Uterus (tissue), 4 donors: ENCODE measurements around the gene SLC44A1. TPM values are rescaled to one million over a fixed set of nuclear protein-coding genes. Genes with fewer than 3 reads are reported as not detected.

Source experiments
- DNase-seq, 2 donors: peaks; one replicate each; pipeline ENCODE4 v3.0.0-alpha.2; 2019 to 2020
- H3K27ac ChIP-seq, 2 donors: fragments of 200-600 bp; sonication (generic); 1 replicate in 1 of 2; 2 replicates in 1 of 2; pipeline ENCODE4 v1.5.1; 2016 to 2018
- H3K27me3 ChIP-seq, 2 donors: fragments of 200-600 bp; sonication (generic); one replicate each; pipeline ENCODE4 v1.5.1; 2018 to 2019; ENCODE audit warnings: control low read depth in 1 of 2
- H3K36me3 ChIP-seq, 2 donors: fragments of 200-600 bp; sonication (generic); one replicate each; pipeline ENCODE4 v1.5.1; 2019; ENCODE audit warnings: control low read depth in 1 of 2
- H3K4me1 ChIP-seq, 2 donors: fragments of 200-600 bp; sonication (generic); one replicate each; pipeline ENCODE4 v1.5.1; 2018 to 2019; ENCODE audit warnings: control low read depth in 1 of 2
- H3K4me3 ChIP-seq, 2 donors: fragments of 200-600 bp; sonication (generic); 1 replicate in 1 of 2; 2 replicates in 1 of 2; pipeline ENCODE4 v1.5.1; 2018 to 2019; ENCODE audit warnings: mild to moderate bottlenecking in 1 of 2
- H3K9me3 ChIP-seq, 2 donors: fragments of 200-600 bp; sonication (generic); one replicate each; pipeline ENCODE4 v1.5.1; 2019; ENCODE audit warnings: control low read depth in 1 of 2
- POLR2A ChIP-seq, 2 donors: fragments of 450-650 bp; IDR thresholded peaks; one replicate each; pipeline ENCODE4 v1.6.1; 2016; ENCODE audit warnings: antibody characterized with exemption in 2 of 2, mild to moderate bottlenecking in 1 of 2, moderate library complexity in 1 of 2
- intact Hi-C: fragments of 100-400 bp; cut with DNase I; formaldehyde crosslinking; loops from one replicate; pipeline ENCODE4 v1.15.1; 2023; ENCODE audit warnings: low total_unique reads
- total RNA-seq, 4 donors: library from RNA; depleted of rRNA in 3 of 4; stranded (reverse); fragments of >200 nt in 3 of 4; gene quantifications; one replicate each; pipeline versions ENCODE4 v1.1.0 to v1.2.4, GENCODE V29; 2014 to 2023
- TF ChIP-seq, protein P1 (sequence below), 4 experiments: fragments of 200-600 bp in 2 of 4; fragments of 450-650 bp in 2 of 4; sonication (generic) in 2 of 4; IDR thresholded peaks; one replicate each; pipeline ENCODE4 v1.5.1; 2016 to 2019; ENCODE audit warnings: antibody characterized with exemption in 4 of 4, mild to moderate bottlenecking in 2 of 4, moderate library complexity in 1 of 4
- donor health status: DM: yes; HTN: yes; CAD: no.

SLC44A1 gene
- total RNA-seq, 4 donors from 2014 or later: 58.2 to 75.0 (median 63.0) TPM

DNA sequence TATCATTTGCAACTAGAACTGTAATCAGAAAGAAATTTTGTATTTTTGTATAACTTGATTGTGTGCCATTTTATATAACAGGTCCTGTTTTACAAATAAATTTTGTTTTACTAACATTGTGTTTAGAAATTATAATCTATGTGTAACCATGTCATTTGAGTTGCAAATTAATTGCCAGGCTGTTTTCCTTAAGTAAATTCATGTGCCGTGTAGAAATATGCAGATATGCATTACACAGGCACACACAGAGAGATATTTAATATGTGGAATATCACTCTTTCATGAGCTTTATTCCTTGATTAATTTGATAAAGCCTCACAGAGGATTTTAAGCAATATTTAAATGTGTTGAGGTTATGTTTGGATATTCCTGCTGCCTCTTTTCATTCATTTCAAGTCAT is 146.8 kb downstream of the SLC44A1 start:
- TF ChIP-seq POLR2A (IDR thresholded peaks at IDR 0.05): no peak
- TF ChIP-seq, protein P1, sequence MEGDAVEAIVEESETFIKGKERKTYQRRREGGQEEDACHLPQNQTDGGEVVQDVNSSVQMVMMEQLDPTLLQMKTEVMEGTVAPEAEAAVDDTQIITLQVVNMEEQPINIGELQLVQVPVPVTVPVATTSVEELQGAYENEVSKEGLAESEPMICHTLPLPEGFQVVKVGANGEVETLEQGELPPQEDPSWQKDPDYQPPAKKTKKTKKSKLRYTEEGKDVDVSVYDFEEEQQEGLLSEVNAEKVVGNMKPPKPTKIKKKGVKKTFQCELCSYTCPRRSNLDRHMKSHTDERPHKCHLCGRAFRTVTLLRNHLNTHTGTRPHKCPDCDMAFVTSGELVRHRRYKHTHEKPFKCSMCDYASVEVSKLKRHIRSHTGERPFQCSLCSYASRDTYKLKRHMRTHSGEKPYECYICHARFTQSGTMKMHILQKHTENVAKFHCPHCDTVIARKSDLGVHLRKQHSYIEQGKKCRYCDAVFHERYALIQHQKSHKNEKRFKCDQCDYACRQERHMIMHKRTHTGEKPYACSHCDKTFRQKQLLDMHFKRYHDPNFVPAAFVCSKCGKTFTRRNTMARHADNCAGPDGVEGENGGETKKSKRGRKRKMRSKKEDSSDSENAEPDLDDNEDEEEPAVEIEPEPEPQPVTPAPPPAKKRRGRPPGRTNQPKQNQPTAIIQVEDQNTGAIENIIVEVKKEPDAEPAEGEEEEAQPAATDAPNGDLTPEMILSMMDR (IDR thresholded peaks at IDR 0.05): no peak
- intact Hi-C loops: no loop called here
- H3K4me1 ChIP-seq: no peaks in the 10 kb centered on the region
- H3K4me3 ChIP-seq: no peak overlapping the region
- H3K9me3 ChIP-seq: no peaks in the 10 kb centered on the region
- no peaks in the 10 kb centered on the region for H3K27me3 ChIP-seq
- DNase-seq: no peak
- no peaks in the 10 kb centered on the region for H3K36me3 ChIP-seq
- no peak overlapping the region for H3K27ac ChIP-seq

DNA sequence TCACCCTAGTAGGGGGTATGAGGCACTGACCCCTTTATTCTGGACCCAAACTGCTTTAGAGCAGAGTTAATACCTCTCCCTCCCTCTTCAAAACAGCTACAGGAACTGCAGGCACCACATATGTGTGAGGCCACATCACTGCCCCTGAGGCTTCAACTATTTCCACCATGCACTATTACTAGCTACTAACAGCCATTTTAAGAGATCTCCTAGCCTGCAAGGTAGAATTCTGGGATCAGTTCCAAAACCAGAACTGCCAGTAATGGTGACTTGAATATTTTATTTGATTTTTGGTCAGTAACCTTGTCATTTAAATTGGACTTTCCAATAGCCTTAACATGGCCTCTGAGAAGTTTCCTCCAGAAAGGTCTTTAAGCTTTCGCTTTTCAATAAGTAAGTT is 148.1 kb downstream of the SLC44A1 start:
- Histone ChIP-seq H3K27ac (no peak overlapping the region), H3K4me3 (no peak overlapping the region), H3K4me1 (no peaks in the 10 kb centered on the region), H3K27me3 (no peaks in the 10 kb centered on the region), H3K36me3 (no peaks in the 10 kb centered on the region), H3K9me3 (no peaks in the 10 kb centered on the region)
- DNase-seq: no peak
- intact Hi-C loops: no loop called here
- TF ChIP-seq, protein P1 (IDR thresholded peaks at IDR 0.05): no peak
- TF ChIP-seq POLR2A (IDR thresholded peaks at IDR 0.05): no peak

DNA sequence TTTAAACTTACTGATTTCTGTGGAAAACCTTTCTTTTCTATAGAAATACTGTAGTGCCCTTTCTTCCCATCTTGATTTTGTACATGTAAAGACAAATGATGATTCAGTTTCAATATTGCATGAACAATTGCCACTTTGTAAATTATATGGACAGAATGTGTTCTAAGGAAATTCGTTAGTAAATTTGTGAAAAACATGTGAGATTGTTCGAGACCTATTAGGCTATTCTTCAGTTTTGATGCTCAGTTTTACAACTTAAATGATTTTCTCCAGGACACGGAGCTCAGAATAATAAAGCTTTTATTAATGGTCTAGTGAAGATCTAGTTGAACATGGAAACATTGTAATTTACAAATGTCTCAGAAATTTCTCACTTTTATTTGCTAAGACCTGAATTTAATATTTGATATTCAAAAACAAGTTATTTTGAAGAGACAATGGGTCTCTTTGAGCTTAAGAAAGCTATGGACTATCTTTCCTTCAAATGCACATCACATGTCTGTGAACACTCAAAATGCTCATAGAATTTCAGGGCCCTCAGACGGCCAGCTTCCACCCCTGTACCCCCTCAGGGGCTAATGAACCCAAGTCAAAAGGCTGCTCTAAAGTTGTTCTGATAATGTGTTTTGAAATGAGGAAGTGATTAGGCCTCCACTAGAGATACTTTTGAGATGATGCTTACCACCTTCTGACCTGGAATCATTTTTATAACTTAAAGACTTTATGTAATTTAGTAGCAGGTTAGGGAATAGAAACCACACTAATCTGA is 149.3 kb downstream of the SLC44A1 start:
- H3K36me3 ChIP-seq: no peaks in the 10 kb centered on the region
- H3K27me3 ChIP-seq: no peaks in the 10 kb centered on the region
- no peaks in the 10 kb centered on the region for H3K4me1 ChIP-seq
- no peak overlapping the region for H3K27ac ChIP-seq
- H3K4me3 ChIP-seq: no peak overlapping the region
- no peak for TF ChIP-seq POLR2A (IDR thresholded peaks at IDR 0.05)
- TF ChIP-seq, protein P1 (IDR thresholded peaks at IDR 0.05): no peak
- intact Hi-C loops: no loop called here
- H3K9me3 ChIP-seq: no peaks in the 10 kb centered on the region
- DNase-seq: no peak

DNA sequence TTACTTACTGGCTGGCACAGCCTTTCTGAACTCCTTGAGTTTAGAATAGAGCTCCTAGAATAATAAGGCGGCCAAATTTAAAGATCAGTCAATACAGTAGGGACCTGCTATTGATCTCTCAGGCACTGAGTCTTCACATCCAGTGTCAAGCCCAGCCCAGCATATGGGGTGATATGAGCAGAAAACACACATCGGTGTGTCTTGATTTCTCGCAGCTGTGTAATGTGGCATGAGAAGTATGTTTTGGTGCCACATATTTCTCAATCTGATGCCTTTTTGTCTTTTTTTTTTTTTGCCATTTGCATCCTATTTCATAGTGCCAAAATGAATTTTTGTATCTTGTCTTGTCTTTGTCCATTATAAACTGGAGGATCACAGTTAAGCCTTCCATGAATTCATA is 152.0 kb downstream of the SLC44A1 start:
- H3K4me3 ChIP-seq: no peak overlapping the region
- H3K27ac ChIP-seq: no peak overlapping the region
- intact Hi-C loops: no loop called here
- H3K9me3 ChIP-seq: no peaks in the 10 kb centered on the region
- TF ChIP-seq POLR2A (IDR thresholded peaks at IDR 0.05): no peak
- TF ChIP-seq, protein P1 (IDR thresholded peaks at IDR 0.05): no peak
- H3K36me3 ChIP-seq: no peaks in the 10 kb centered on the region
- DNase-seq: no peak
- H3K27me3 ChIP-seq: no peaks in the 10 kb centered on the region
- no peaks in the 10 kb centered on the region for H3K4me1 ChIP-seq

DNA sequence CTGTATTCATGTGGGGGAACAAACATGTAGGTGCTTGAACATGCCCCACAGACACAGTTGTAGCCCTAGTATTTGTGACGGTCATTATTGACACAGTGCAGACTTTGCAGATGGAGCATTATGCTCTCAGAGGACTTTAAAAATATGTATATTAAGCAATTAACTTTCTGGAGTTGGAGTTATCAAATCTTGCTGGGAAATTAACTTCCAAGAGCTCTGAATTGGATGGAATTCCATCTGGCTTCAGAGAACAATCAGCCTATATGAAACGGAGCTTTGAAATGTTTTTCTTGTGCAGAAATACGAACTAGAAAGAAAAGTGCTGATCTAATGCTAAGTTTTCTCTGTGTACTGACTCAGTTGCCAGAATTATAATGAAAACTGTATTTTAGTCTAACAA is 152.4 kb downstream of the SLC44A1 start:
- Histone ChIP-seq H3K9me3 (no peaks in the 10 kb centered on the region), H3K4me1 (no peaks in the 10 kb centered on the region), H3K27ac (no peak overlapping the region), H3K4me3 (no peak overlapping the region), H3K36me3 (no peaks in the 10 kb centered on the region), H3K27me3 (no peaks in the 10 kb centered on the region)
- no peak for DNase-seq
- intact Hi-C loops: no loop called here
- no peak for TF ChIP-seq POLR2A (IDR thresholded peaks at IDR 0.05)
- TF ChIP-seq, protein P1 (IDR thresholded peaks at IDR 0.05): no peak
